ENCODE measurements around the gene HDAC4.

The HDAC4 gene

GRCh38 chr2:239402666-239403065 is 1.8 kb upstream of the HDAC4 start:
- H3K4me1 ChIP-seq (ENCODE audit: control insufficient read depth, insufficient read depth, low read length) = peaks cover 22% of the 10 kb centered on the region
- peaks cover 3% of the 10 kb centered on the region for H3K27me3 ChIP-seq (ENCODE audit: control insufficient read depth, insufficient read depth, low read length)
- H3K9me3 ChIP-seq (replicated peaks; ENCODE audit: low read length) = no peaks in the 10 kb centered on the region
- H3K9ac ChIP-seq (ENCODE audit: low read depth, low read length) = no peak overlapping the region
- no peak overlapping the region for H3K4me3 ChIP-seq (ENCODE audit: low read length)
- no peaks in the 10 kb centered on the region for H3K36me3 ChIP-seq (ENCODE audit: insufficient read depth, low read length)
- no peak overlapping the region for H3K4me2 ChIP-seq (ENCODE audit: low read length)

- H3K9ac ChIP-seq (ENCODE audit: low read depth, low read length) = peak overlapping the region; percentile 96
Measured at GRCh38 chr2:239401881-239402233, 1.0 kb upstream of the HDAC4 start.

GRCh38 chr2:239401067-239401880 is 454 bp upstream of the HDAC4 start:
- Histone ChIP-seq H3K36me3 (ENCODE audit: insufficient read depth, low read length) (no peaks in the 10 kb centered on the region), H3K27me3 (ENCODE audit: control insufficient read depth, insufficient read depth, low read length) (no peaks in the 10 kb centered on the region), H3K4me2 (ENCODE audit: low read length) (peak overlapping the region; percentile 91)

More at GRCh38 chr2:239401881-239402233, 1.0 kb upstream of the HDAC4 start:
- no peaks in the 10 kb centered on the region for H3K9me3 ChIP-seq (replicated peaks; ENCODE audit: low read length)
- peak overlapping the region; percentile 88 for H3K4me3 ChIP-seq (ENCODE audit: low read length)
- peak overlapping the region; percentile 91 for H3K4me2 ChIP-seq (ENCODE audit: low read length)
- H3K4me1 ChIP-seq (ENCODE audit: control insufficient read depth, insufficient read depth, low read length) = peaks cover 22% of the 10 kb centered on the region
- no peaks in the 10 kb centered on the region for H3K36me3 ChIP-seq (ENCODE audit: insufficient read depth, low read length)
- no peaks in the 10 kb centered on the region for H3K27me3 ChIP-seq (ENCODE audit: control insufficient read depth, insufficient read depth, low read length)

GRCh38 chr2:239399921-239400595 is 762 bp downstream of the HDAC4 start:
- peak overlapping the region; percentile 80 for H3K4me2 ChIP-seq (ENCODE audit: low read length)
- H3K27me3 ChIP-seq (ENCODE audit: control insufficient read depth, insufficient read depth, low read length) = no peaks in the 10 kb centered on the region
- peaks cover 22% of the 10 kb centered on the region for H3K4me1 ChIP-seq (ENCODE audit: control insufficient read depth, insufficient read depth, low read length)
- H3K36me3 ChIP-seq (ENCODE audit: insufficient read depth, low read length) = no peaks in the 10 kb centered on the region
- no peaks in the 10 kb centered on the region for H3K9me3 ChIP-seq (replicated peaks; ENCODE audit: low read length)
- H3K4me3 ChIP-seq (ENCODE audit: low read length) = peak overlapping the region; percentile 73
- peak overlapping the region; percentile 74 for H3K9ac ChIP-seq (ENCODE audit: low read depth, low read length)

More at GRCh38 chr2:239401067-239401880, 454 bp upstream of the HDAC4 start:
- peak overlapping the region; percentile 88 for H3K4me3 ChIP-seq (ENCODE audit: low read length)
- peaks cover 22% of the 10 kb centered on the region for H3K4me1 ChIP-seq (ENCODE audit: control insufficient read depth, insufficient read depth, low read length)
- no peaks in the 10 kb centered on the region for H3K9me3 ChIP-seq (replicated peaks; ENCODE audit: low read length)
- H3K9ac ChIP-seq (ENCODE audit: low read depth, low read length) = peak overlapping the region; percentile 96

GRCh38 chr2:239399433-239399920 is 1.3 kb downstream of the HDAC4 start:
- Histone ChIP-seq H3K4me3 (ENCODE audit: low read length) (peak overlapping the region; percentile 73), H3K9me3 (replicated peaks; ENCODE audit: low read length) (no peaks in the 10 kb centered on the region), H3K36me3 (ENCODE audit: insufficient read depth, low read length) (no peaks in the 10 kb centered on the region), H3K9ac (ENCODE audit: low read depth, low read length) (peak overlapping the region; percentile 74), H3K4me2 (ENCODE audit: low read length) (peak overlapping the region; percentile 80), H3K27me3 (ENCODE audit: control insufficient read depth, insufficient read depth, low read length) (no peaks in the 10 kb centered on the region), H3K4me1 (ENCODE audit: control insufficient read depth, insufficient read depth, low read length) (peaks cover 22% of the 10 kb centered on the region)

- no peak overlapping the region for H3K4me3 ChIP-seq (ENCODE audit: low read length)
- no peaks in the 10 kb centered on the region for H3K9me3 ChIP-seq (replicated peaks; ENCODE audit: low read length)
- H3K27me3 ChIP-seq (ENCODE audit: control insufficient read depth, insufficient read depth, low read length) = no peaks in the 10 kb centered on the region
- H3K9ac ChIP-seq (ENCODE audit: low read depth, low read length) = no peak overlapping the region
- H3K4me1 ChIP-seq (ENCODE audit: control insufficient read depth, insufficient read depth, low read length) = peaks cover 22% of the 10 kb centered on the region
- H3K36me3 ChIP-seq (ENCODE audit: insufficient read depth, low read length) = no peaks in the 10 kb centered on the region
- H3K4me2 ChIP-seq (ENCODE audit: low read length) = peak overlapping the region; percentile 23
Measured at GRCh38 chr2:239398521-239398921, 2.3 kb downstream of the HDAC4 start.

- Histone ChIP-seq H3K36me3 (ENCODE audit: insufficient read depth, low read length) (no peaks in the 10 kb centered on the region), H3K4me3 (ENCODE audit: low read length) (no peak overlapping the region), H3K9ac (ENCODE audit: low read depth, low read length) (no peak overlapping the region), H3K4me1 (ENCODE audit: control insufficient read depth, insufficient read depth, low read length) (peaks cover 25% of the 10 kb centered on the region), H3K4me2 (ENCODE audit: low read length) (no peak overlapping the region), H3K27me3 (ENCODE audit: control insufficient read depth, insufficient read depth, low read length) (no peaks in the 10 kb centered on the region), H3K9me3 (replicated peaks; ENCODE audit: low read length) (no peaks in the 10 kb centered on the region)
Measured at GRCh38 chr2:239397931-239398471, 2.8 kb downstream of the HDAC4 start.

GRCh38 chr2:239396881-239397681 is 3.7 kb downstream of the HDAC4 start:
- H3K9ac ChIP-seq (ENCODE audit: low read depth, low read length) = no peak overlapping the region
- no peak overlapping the region for H3K4me2 ChIP-seq (ENCODE audit: low read length)
- no peaks in the 10 kb centered on the region for H3K36me3 ChIP-seq (ENCODE audit: insufficient read depth, low read length)
- no peaks in the 10 kb centered on the region for H3K27me3 ChIP-seq (ENCODE audit: control insufficient read depth, insufficient read depth, low read length)
- H3K4me3 ChIP-seq (ENCODE audit: low read length) = no peak overlapping the region
- H3K4me1 ChIP-seq (ENCODE audit: control insufficient read depth, insufficient read depth, low read length) = peaks cover 22% of the 10 kb centered on the region
- H3K9me3 ChIP-seq (replicated peaks; ENCODE audit: low read length) = no peaks in the 10 kb centered on the region

GRCh38 chr2:239395524-239395923 is 5.3 kb downstream of the HDAC4 start:
- H3K9ac ChIP-seq (ENCODE audit: low read depth, low read length) = no peak overlapping the region
- H3K9me3 ChIP-seq (replicated peaks; ENCODE audit: low read length) = no peaks in the 10 kb centered on the region
- H3K4me3 ChIP-seq (ENCODE audit: low read length) = no peak overlapping the region
- H3K27me3 ChIP-seq (ENCODE audit: control insufficient read depth, insufficient read depth, low read length) = no peaks in the 10 kb centered on the region
- no peak overlapping the region for H3K4me2 ChIP-seq (ENCODE audit: low read length)
- peaks cover 17% of the 10 kb centered on the region for H3K4me1 ChIP-seq (ENCODE audit: control insufficient read depth, insufficient read depth, low read length)
- no peaks in the 10 kb centered on the region for H3K36me3 ChIP-seq (ENCODE audit: insufficient read depth, low read length)

GRCh38 chr2:239394978-239395377 is 5.8 kb downstream of the HDAC4 start:
- Histone ChIP-seq H3K9ac (ENCODE audit: low read depth, low read length) (no peak overlapping the region), H3K27me3 (ENCODE audit: control insufficient read depth, insufficient read depth, low read length) (no peaks in the 10 kb centered on the region), H3K4me1 (ENCODE audit: control insufficient read depth, insufficient read depth, low read length) (peaks cover 17% of the 10 kb centered on the region), H3K36me3 (ENCODE audit: insufficient read depth, low read length) (no peaks in the 10 kb centered on the region), H3K9me3 (replicated peaks; ENCODE audit: low read length) (no peaks in the 10 kb centered on the region), H3K4me3 (ENCODE audit: low read length) (no peak overlapping the region), H3K4me2 (ENCODE audit: low read length) (no peak overlapping the region)

Data from skeletal muscle satellite cell (primary cell).